Glomerular visceral epithelial cell (primary cell): ENCODE data around the gene TBATA.

Experiments
- DNase-seq: peaks from one replicate; pipeline ENCODE4 v3.0.0-alpha.2; 2016; ENCODE audit errors: extremely low spot score

The TBATA gene

GRCh38 chr10:70785190-70785589 lies at the start of gene TBATA:
Gene TBATA, minus strand, starts transcription at chr10:70785377. Its CDS starts 1,998 bp downstream, at chr10:70783379.
- no peak for DNase-seq

GRCh38 chr10:70834441-70835151 lies 49.4 kb upstream of the TBATA start:
- DNase-seq: no peak

- DNase-seq: no peak
These were observed 48.8 kb upstream of the TBATA start for GRCh38 chr10:70834021-70834420.

- DNase-seq: no peak
These were observed 48.4 kb upstream of the TBATA start for GRCh38 chr10:70833601-70834000.

GRCh38 chr10:70832852-70833528 lies 47.8 kb upstream of the TBATA start:
- peak; percentile 77 for DNase-seq

- DNase-seq: no peak
These were observed 47.0 kb upstream of the TBATA start for GRCh38 chr10:70832221-70832620.

GRCh38 chr10:70830164-70830563 lies 45.0 kb upstream of the TBATA start:
- no peak for DNase-seq

GRCh38 chr10:70829543-70829942 lies 44.4 kb upstream of the TBATA start:
- no peak for DNase-seq

- DNase-seq: no peak
These were observed 43.7 kb upstream of the TBATA start for GRCh38 chr10:70828923-70829322.

- no peak for DNase-seq
These were observed 42.0 kb upstream of the TBATA start for GRCh38 chr10:70827086-70827757.

GRCh38 chr10:70822076-70822820 lies 37.1 kb upstream of the TBATA start:
- DNase-seq: no peak

GRCh38 chr10:70820976-70821750 lies 36.0 kb upstream of the TBATA start:
- no peak for DNase-seq

- peak; percentile 92 for DNase-seq
These were observed 31.2 kb upstream of the TBATA start for GRCh38 chr10:70816220-70816894.

GRCh38 chr10:70815504-70816219 lies 30.5 kb upstream of the TBATA start, which contains the start of gene SGPL1:
Gene SGPL1, plus strand, starts transcription at chr10:70815948. Its CDS starts 906 bp downstream, at chr10:70816854.
- DNase-seq: peak; percentile 89

- no peak for DNase-seq
These were observed 28.9 kb upstream of the TBATA start for GRCh38 chr10:70814126-70814525.

GRCh38 chr10:70812814-70813213 lies 27.6 kb upstream of the TBATA start:
- no peak for DNase-seq

GRCh38 chr10:70811881-70812280 lies 26.7 kb upstream of the TBATA start:
- no peak for DNase-seq

GRCh38 chr10:70810967-70811366 lies 25.8 kb upstream of the TBATA start:
- no peak for DNase-seq

- no peak for DNase-seq
These were observed 24.5 kb upstream of the TBATA start for GRCh38 chr10:70809726-70810125.

GRCh38 chr10:70809011-70809611 lies 23.9 kb upstream of the TBATA start:
- no peak for DNase-seq
